Type B pancreatic cell (in vitro differentiated cells): ENCODE results near the gene CASKIN2. TPM values are rescaled to one million over a fixed set of nuclear protein-coding genes. Genes with fewer than 3 reads are reported as not detected.

Source experiments
- DNase-seq: peaks from one replicate; pipeline ENCODE4 v3.0.0; 2021; ENCODE audit warnings: mixed read lengths; ENCODE audit not compliant: unreplicated experiment; ENCODE audit errors: extremely low spot score
- H3K27ac Mint-ChIP-seq: 2 replicates; pipeline ENCODE4 v1.8.0; 2021; ENCODE audit warnings: mild to moderate bottlenecking, mixed read lengths
- H3K27me3 Mint-ChIP-seq: 2 replicates; pipeline ENCODE4 v1.8.0; 2021; ENCODE audit warnings: mixed read lengths
- H3K36me3 Mint-ChIP-seq: 2 replicates; pipeline ENCODE4 v1.8.0; 2021; ENCODE audit warnings: mixed read lengths
- H3K4me1 Mint-ChIP-seq: one replicate; pipeline ENCODE4 v1.8.0; 2021; ENCODE audit warnings: mixed read lengths; ENCODE audit not compliant: unreplicated experiment
- H3K4me3 Mint-ChIP-seq: 2 replicates; pipeline ENCODE4 v1.8.0; 2021; ENCODE audit warnings: mild to moderate bottlenecking, mixed read lengths
- H3K9me3 Mint-ChIP-seq: 2 replicates; pipeline ENCODE4 v1.8.0; 2021; ENCODE audit warnings: mixed read lengths
- total RNA-seq: library from RNA; stranded (reverse); gene quantifications from 2 replicates; pipeline ENCODE4 v1.2.1, GENCODE V29; 2021; ENCODE audit warnings: low replicate concordance
- TF ChIP-seq, protein P1 (sequence below): fragments of 200-600 bp; sonication (generic); conservative IDR thresholded peaks from 2 replicates; pipeline ENCODE4 v1.5.0; 2021; ENCODE audit warnings: antibody characterized with exemption, mild to moderate bottlenecking

Gene CASKIN2
- total RNA-seq, 1 donor from 2014 or later = 31.2 TPM

DNA sequence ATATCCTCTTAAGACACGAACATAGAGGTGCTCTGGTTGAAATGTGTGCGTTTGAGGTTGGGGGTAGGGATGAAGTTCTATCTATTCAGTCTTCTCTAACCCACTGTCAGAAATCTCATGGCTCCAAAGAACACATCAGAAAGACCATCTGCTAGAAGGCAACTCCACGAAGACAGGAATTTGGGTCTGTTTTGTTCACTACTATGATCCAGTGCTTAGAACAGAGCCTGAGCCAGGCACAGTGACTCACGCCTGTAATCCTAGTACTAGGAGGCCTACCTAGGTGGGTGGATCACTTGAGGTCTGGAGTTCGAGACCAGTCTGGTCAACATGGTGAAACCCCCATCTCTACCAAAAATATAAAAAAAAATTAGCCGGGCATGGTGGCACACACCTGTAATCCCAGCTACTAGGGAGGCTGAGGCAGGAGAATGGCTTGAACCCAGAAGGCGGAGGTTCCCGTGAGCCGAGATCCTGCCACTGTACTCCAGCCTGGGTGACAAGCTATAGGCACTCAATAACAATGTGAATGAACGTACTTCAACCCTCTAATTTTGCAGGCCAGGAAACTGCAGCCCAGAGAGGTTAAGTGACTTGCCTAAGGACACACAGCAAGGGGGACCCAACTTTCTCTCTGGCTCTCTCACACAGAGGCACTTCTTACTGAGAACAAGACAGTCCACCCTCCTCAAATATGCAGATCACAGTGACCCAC, 2.3 kb downstream of the CASKIN2 start:
- no peaks in the 10 kb centered on the region for H3K27me3 Mint-ChIP-seq
- DNase-seq = no peak
- TF ChIP-seq, protein P1, sequence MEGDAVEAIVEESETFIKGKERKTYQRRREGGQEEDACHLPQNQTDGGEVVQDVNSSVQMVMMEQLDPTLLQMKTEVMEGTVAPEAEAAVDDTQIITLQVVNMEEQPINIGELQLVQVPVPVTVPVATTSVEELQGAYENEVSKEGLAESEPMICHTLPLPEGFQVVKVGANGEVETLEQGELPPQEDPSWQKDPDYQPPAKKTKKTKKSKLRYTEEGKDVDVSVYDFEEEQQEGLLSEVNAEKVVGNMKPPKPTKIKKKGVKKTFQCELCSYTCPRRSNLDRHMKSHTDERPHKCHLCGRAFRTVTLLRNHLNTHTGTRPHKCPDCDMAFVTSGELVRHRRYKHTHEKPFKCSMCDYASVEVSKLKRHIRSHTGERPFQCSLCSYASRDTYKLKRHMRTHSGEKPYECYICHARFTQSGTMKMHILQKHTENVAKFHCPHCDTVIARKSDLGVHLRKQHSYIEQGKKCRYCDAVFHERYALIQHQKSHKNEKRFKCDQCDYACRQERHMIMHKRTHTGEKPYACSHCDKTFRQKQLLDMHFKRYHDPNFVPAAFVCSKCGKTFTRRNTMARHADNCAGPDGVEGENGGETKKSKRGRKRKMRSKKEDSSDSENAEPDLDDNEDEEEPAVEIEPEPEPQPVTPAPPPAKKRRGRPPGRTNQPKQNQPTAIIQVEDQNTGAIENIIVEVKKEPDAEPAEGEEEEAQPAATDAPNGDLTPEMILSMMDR = no peak
- H3K4me1 Mint-ChIP-seq = peaks cover 28% of the 10 kb centered on the region
- H3K4me3 Mint-ChIP-seq = peak overlapping the region; percentile 86
- no peak overlapping the region for H3K27ac Mint-ChIP-seq
- H3K36me3 Mint-ChIP-seq = no peaks in the 10 kb centered on the region
- no peaks in the 10 kb centered on the region for H3K9me3 Mint-ChIP-seq

GRCh38 chr17:75511610-75512575, 3.4 kb downstream of the CASKIN2 start:
- H3K4me3 Mint-ChIP-seq = peak overlapping the region; percentile 39
- TF ChIP-seq, protein P1 = no peak
- H3K9me3 Mint-ChIP-seq = no peaks in the 10 kb centered on the region
- H3K27ac Mint-ChIP-seq = peak overlapping the region; percentile 21
- no peak for DNase-seq
- H3K4me1 Mint-ChIP-seq = peaks cover 17% of the 10 kb centered on the region
- H3K27me3 Mint-ChIP-seq = no peaks in the 10 kb centered on the region
- H3K36me3 Mint-ChIP-seq = no peaks in the 10 kb centered on the region

DNA sequence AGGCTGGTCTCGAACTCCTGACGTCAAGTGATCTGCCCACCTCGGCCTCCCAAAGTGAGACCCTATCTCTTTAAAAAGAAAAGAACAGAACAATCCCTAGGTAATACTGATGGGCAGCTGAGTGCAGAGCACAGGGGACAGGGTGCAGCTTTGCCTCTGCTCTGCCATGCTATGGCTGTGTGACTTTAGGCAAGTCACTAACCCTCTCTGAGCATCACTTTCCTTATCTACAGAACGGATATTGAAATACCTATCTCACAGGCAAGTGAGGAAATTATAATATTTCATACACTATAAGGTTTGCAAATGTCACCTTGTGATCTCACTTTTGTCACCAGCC, 4.1 kb downstream of the CASKIN2 start:
- TF ChIP-seq, protein P1 = no peak
- no peaks in the 10 kb centered on the region for H3K36me3 Mint-ChIP-seq
- no peak overlapping the region for H3K4me3 Mint-ChIP-seq
- peaks cover 17% of the 10 kb centered on the region for H3K4me1 Mint-ChIP-seq
- H3K27ac Mint-ChIP-seq = no peak overlapping the region
- DNase-seq = no peak
- H3K9me3 Mint-ChIP-seq = no peaks in the 10 kb centered on the region
- no peaks in the 10 kb centered on the region for H3K27me3 Mint-ChIP-seq

- H3K36me3 Mint-ChIP-seq = no peaks in the 10 kb centered on the region
- no peak overlapping the region for H3K4me3 Mint-ChIP-seq
- H3K27ac Mint-ChIP-seq = no peak overlapping the region
- DNase-seq = no peak
- no peaks in the 10 kb centered on the region for H3K9me3 Mint-ChIP-seq
- TF ChIP-seq, protein P1 = no peak
- peaks cover 17% of the 10 kb centered on the region for H3K4me1 Mint-ChIP-seq
- H3K27me3 Mint-ChIP-seq = no peaks in the 10 kb centered on the region
These were observed 5.6 kb downstream of the CASKIN2 start for GRCh38 chr17:75509528-75510258.

DNA sequence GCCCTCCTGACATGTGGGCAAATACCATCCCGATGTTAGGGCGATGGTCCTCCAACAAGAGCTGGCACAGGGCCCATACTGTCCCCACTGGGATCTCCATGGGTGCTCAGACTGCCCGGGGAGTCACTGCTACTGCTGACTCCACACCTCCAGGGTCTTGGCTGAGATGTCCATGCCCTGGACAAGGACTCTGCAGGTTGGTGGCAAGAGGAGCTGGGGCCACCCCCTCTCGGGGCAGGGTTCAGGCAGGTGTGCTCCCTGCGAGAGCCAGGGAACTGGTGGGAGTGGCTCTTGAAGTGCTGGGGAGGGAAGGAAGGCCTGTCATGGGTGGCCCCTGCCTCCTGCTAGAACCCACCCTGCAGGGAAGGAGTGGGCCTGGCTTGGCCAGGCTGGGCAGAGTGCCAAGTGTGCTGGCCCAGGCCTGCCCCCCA, 6.4 kb downstream of the CASKIN2 start:
- H3K27me3 Mint-ChIP-seq = no peaks in the 10 kb centered on the region
- peaks cover 16% of the 10 kb centered on the region for H3K4me1 Mint-ChIP-seq
- no peak overlapping the region for H3K27ac Mint-ChIP-seq
- H3K9me3 Mint-ChIP-seq = no peaks in the 10 kb centered on the region
- H3K36me3 Mint-ChIP-seq = no peaks in the 10 kb centered on the region
- H3K4me3 Mint-ChIP-seq = no peak overlapping the region
- DNase-seq = no peak
- TF ChIP-seq, protein P1 = no peak
